Neural progenitor cell (in vitro differentiated cells): Measurements from ENCODE around the gene MCF2L2. TPM values are rescaled to one million over a fixed set of nuclear protein-coding genes. Genes with fewer than 3 reads are reported as not detected.

Source experiments
- DNase-seq: peaks from one replicate; pipeline ENCODE4 v3.0.0-alpha.2; 2016; ENCODE audit warnings: low spot score
- H2AFZ ChIP-seq: fragments of 200-600 bp; sonication (generic); replicated peaks from 2 replicates; pipeline ENCODE4 v1.6.1; 2016; ENCODE audit warnings: antibody characterized with exemption
- H3F3A ChIP-seq: fragments of 200-600 bp; sonication (generic); 2 replicates; pipeline ENCODE4 v1.6.1; 2016; ENCODE audit warnings: antibody characterized with exemption, low read depth
- H3K27ac ChIP-seq: fragments of 200-600 bp; sonication (generic); 2 replicates; pipeline ENCODE4 v1.5.1; 2016; ENCODE audit warnings: mild to moderate bottlenecking
- H3K27me3 ChIP-seq: fragments of 200-600 bp; sonication (generic); 2 replicates; pipeline ENCODE4 v1.6.1; 2016; ENCODE audit warnings: mild to moderate bottlenecking, moderate library complexity
- H3K36me3 ChIP-seq: fragments of 200-600 bp; sonication (generic); 2 replicates; pipeline ENCODE4 v1.5.1; 2016
- H3K4me1 ChIP-seq: fragments of 200-600 bp; sonication (generic); 2 replicates; pipeline ENCODE4 v1.6.1; 2016; ENCODE audit warnings: mixed run types
- H3K4me2 ChIP-seq: fragments of 200-600 bp; sonication (generic); 2 replicates; pipeline ENCODE4 v1.6.1; 2016
- H3K4me3 ChIP-seq: fragments of 200-600 bp; sonication (generic); 2 replicates; pipeline ENCODE4 v1.5.1; 2016
- H3K79me2 ChIP-seq: fragments of 200-600 bp; sonication (generic); 2 replicates; pipeline ENCODE4 v1.6.1; 2016; ENCODE audit warnings: low read depth
- H3K9ac ChIP-seq: fragments of 200-600 bp; sonication (generic); 2 replicates; pipeline ENCODE4 v1.6.1; 2016
- H3K9me3 ChIP-seq: fragments of 200-600 bp; sonication (generic); 2 replicates; pipeline ENCODE4 v1.5.1; 2016; ENCODE audit warnings: low read depth
- H4K20me1 ChIP-seq: fragments of 200-600 bp; sonication (generic); 2 replicates; pipeline ENCODE4 v1.6.1; 2016; ENCODE audit warnings: low read depth
- H3K27ac Mint-ChIP-seq: 3 replicates; pipeline ENCODE4 v1.8.0; 2021; ENCODE audit warnings: mixed read lengths
- H3K27me3 Mint-ChIP-seq: 2 replicates; pipeline ENCODE4 v1.8.0; 2022; ENCODE audit warnings: low read depth, mild to moderate bottlenecking, inconsistent platforms, moderate library complexity, mixed read lengths; ENCODE audit not compliant: insufficient read depth
- H3K36me3 Mint-ChIP-seq: 3 replicates; pipeline ENCODE4 v1.8.0; 2021; ENCODE audit warnings: mixed read lengths
- H3K4me1 Mint-ChIP-seq: 3 replicates; pipeline ENCODE4 v1.8.0; 2021; ENCODE audit warnings: mixed read lengths
- H3K4me3 Mint-ChIP-seq: 3 replicates; pipeline ENCODE4 v1.8.0; 2021; ENCODE audit warnings: mild to moderate bottlenecking, moderate library complexity, mixed read lengths
- H3K9me3 Mint-ChIP-seq: 3 replicates; pipeline ENCODE4 v1.8.0; 2020; ENCODE audit warnings: mixed read lengths
- CTCF ChIP-seq: fragments of 200-600 bp; sonication (generic); IDR thresholded peaks from 2 replicates; pipeline ENCODE4 v1.5.1; 2017; ENCODE audit warnings: antibody characterized with exemption, mild to moderate bottlenecking
- EZH2 ChIP-seq: fragments of 200-600 bp; sonication (generic); IDR thresholded peaks from 2 replicates; pipeline ENCODE4 v1.6.1; 2017; ENCODE audit warnings: antibody characterized with exemption, mild to moderate bottlenecking, moderate library complexity
- EZH2phosphoT487 ChIP-seq: fragments of 200-600 bp; sonication (generic); IDR thresholded peaks from 2 replicates; pipeline ENCODE4 v1.6.1; 2017; ENCODE audit warnings: antibody characterized with exemption
- total RNA-seq: library from RNA; depleted of rRNA; stranded (reverse); fragments of >200 nt; gene quantifications from 2 replicates; pipeline ENCODE4 v1.2.3, GENCODE V29; 2015; ENCODE audit warnings: low replicate concordance

MCF2L2 gene
- total RNA-seq, 1 donor from 2014 or later = 11.1 TPM

GRCh38 chr3:183338520-183338919 lies 89.9 kb downstream of the MCF2L2 start:
- H3K27ac Mint-ChIP-seq = no peak overlapping the region
- Histone ChIP-seq H3K4me1 (peaks cover 7% of the 10 kb centered on the region), H3K27me3 (no peaks in the 10 kb centered on the region), H4K20me1 (no peaks in the 10 kb centered on the region), H3K27ac (no peak overlapping the region), H3K4me2 (no peak overlapping the region), H2AFZ (no peak overlapping the region), H3K9me3 (no peaks in the 10 kb centered on the region), H3K4me3 (no peak overlapping the region), H3F3A (no peaks in the 10 kb centered on the region), H3K79me2 (no peaks in the 10 kb centered on the region), H3K9ac (no peak overlapping the region), H3K36me3 (no peaks in the 10 kb centered on the region)
- no peak for DNase-seq
- no peaks in the 10 kb centered on the region for H3K9me3 Mint-ChIP-seq
- H3K36me3 Mint-ChIP-seq = peaks cover 2% of the 10 kb centered on the region
- H3K4me1 Mint-ChIP-seq = peaks cover 11% of the 10 kb centered on the region
- no peaks in the 10 kb centered on the region for H3K27me3 Mint-ChIP-seq
- TF ChIP-seq EZH2 (no peak), CTCF (no peak), EZH2phosphoT487 (no peak)
- no peak overlapping the region for H3K4me3 Mint-ChIP-seq

GRCh38 chr3:183332487-183332886 lies 95.9 kb downstream of the MCF2L2 start:
- no peaks in the 10 kb centered on the region for H3K27me3 ChIP-seq
- no peak overlapping the region for H2AFZ ChIP-seq
- H3K9me3 ChIP-seq = no peaks in the 10 kb centered on the region
- TF ChIP-seq EZH2phosphoT487 (no peak), EZH2 (no peak), CTCF (no peak)
- no peak overlapping the region for H3K27ac ChIP-seq
- no peaks in the 10 kb centered on the region for H3K36me3 ChIP-seq
- H3K27ac Mint-ChIP-seq = no peak overlapping the region
- no peak for DNase-seq
- H3K9ac ChIP-seq = no peak overlapping the region
- no peaks in the 10 kb centered on the region for H3K79me2 ChIP-seq
- H4K20me1 ChIP-seq = no peaks in the 10 kb centered on the region
- no peak overlapping the region for H3K4me3 Mint-ChIP-seq
- peaks cover 13% of the 10 kb centered on the region for H3F3A ChIP-seq
- peaks cover 8% of the 10 kb centered on the region for H3K4me1 Mint-ChIP-seq
- no peak overlapping the region for H3K4me2 ChIP-seq
- H3K4me3 ChIP-seq = no peak overlapping the region
- no peaks in the 10 kb centered on the region for H3K27me3 Mint-ChIP-seq
- no peaks in the 10 kb centered on the region for H3K36me3 Mint-ChIP-seq
- peaks cover 15% of the 10 kb centered on the region for H3K4me1 ChIP-seq
- H3K9me3 Mint-ChIP-seq = no peaks in the 10 kb centered on the region

GRCh38 chr3:183331498-183331897 lies 96.9 kb downstream of the MCF2L2 start:
- no peak overlapping the region for H3K27ac Mint-ChIP-seq
- peak overlapping the region; percentile 54 for H3K4me2 ChIP-seq
- no peaks in the 10 kb centered on the region for H4K20me1 ChIP-seq
- no peaks in the 10 kb centered on the region for H3K36me3 ChIP-seq
- H3K9me3 Mint-ChIP-seq = no peaks in the 10 kb centered on the region
- no peak overlapping the region for H3K9ac ChIP-seq
- no peaks in the 10 kb centered on the region for H3K36me3 Mint-ChIP-seq
- no peaks in the 10 kb centered on the region for H3K27me3 ChIP-seq
- no peaks in the 10 kb centered on the region for H3K27me3 Mint-ChIP-seq
- no peak overlapping the region for H3K4me3 Mint-ChIP-seq
- peaks cover 15% of the 10 kb centered on the region for H3K4me1 ChIP-seq
- H3F3A ChIP-seq = peaks cover 13% of the 10 kb centered on the region
- peak overlapping the region; percentile 65 for H3K27ac ChIP-seq
- H3K4me1 Mint-ChIP-seq = peaks cover 8% of the 10 kb centered on the region
- no peak overlapping the region for H2AFZ ChIP-seq
- H3K9me3 ChIP-seq = no peaks in the 10 kb centered on the region
- no peak overlapping the region for H3K4me3 ChIP-seq
- DNase-seq = no peak
- no peaks in the 10 kb centered on the region for H3K79me2 ChIP-seq
- no peak for TF ChIP-seq EZH2phosphoT487
- TF ChIP-seq EZH2 = no peak
- TF ChIP-seq CTCF = no peak
